NB4 (cell line): ENCODE results near the gene ANXA6.

Experiments used
- POLR2A ChIP-seq: IDR thresholded peaks from 2 replicates; pipeline ENCODE4 v1.6.1; 2011; ENCODE audit warnings: mild to moderate bottlenecking; ENCODE audit not compliant: insufficient read length; ENCODE audit errors: extremely low read depth
- TF ChIP-seq, protein P1 (sequence below): IDR thresholded peaks from one replicate; pipeline ENCODE4 v1.5.1; 2012; ENCODE audit warnings: low read depth, low read length

DNA sequence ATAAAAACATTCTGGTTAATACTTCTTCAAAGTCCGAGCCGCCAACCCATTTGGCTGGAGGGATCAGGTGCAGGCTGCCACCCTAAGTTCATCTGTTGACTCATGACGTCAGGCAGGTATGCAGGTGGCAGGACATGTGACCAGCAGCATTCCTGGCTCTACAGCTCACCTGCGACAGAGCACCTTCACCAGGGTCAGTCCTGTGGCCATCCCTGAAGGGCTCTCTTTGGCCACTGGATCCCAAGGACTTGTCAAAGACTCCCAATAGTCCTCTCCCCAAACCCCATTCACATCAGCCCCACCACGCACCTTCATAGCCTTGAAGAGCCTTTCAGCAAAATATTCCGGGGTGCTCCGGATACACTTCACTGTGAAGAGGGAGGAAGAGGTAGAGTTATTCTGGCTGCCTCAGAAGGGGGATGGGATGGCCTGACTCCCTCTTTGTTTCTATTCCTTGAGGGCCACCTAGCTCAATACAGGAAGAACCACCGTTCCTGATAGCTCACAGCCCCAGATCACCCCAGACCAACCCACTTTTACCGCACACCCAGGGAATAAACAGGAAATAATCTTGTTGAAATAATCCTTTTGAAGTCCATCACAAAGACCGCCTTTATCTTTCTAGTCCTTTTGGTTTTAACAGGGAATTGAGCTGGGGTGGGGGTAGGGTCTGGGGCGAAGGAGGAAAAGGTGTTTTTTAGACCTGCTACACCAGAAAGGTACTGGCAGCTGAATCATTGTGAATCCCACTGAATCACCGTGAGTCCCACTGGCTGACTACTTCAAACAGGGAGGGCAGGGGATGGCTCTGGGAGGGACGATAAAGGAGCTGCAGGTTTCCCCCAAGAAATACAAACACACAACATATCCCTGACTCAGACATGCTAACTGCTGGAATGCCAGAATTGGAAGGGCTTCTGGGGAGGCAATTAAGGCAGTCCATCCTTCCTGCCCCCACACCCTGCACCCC lies 26.4 kb downstream of the ANXA6 start:
- TF ChIP-seq, protein P1, sequence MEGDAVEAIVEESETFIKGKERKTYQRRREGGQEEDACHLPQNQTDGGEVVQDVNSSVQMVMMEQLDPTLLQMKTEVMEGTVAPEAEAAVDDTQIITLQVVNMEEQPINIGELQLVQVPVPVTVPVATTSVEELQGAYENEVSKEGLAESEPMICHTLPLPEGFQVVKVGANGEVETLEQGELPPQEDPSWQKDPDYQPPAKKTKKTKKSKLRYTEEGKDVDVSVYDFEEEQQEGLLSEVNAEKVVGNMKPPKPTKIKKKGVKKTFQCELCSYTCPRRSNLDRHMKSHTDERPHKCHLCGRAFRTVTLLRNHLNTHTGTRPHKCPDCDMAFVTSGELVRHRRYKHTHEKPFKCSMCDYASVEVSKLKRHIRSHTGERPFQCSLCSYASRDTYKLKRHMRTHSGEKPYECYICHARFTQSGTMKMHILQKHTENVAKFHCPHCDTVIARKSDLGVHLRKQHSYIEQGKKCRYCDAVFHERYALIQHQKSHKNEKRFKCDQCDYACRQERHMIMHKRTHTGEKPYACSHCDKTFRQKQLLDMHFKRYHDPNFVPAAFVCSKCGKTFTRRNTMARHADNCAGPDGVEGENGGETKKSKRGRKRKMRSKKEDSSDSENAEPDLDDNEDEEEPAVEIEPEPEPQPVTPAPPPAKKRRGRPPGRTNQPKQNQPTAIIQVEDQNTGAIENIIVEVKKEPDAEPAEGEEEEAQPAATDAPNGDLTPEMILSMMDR, result no peak
- TF ChIP-seq POLR2A, result no peak
